ENCODE results near the gene HELQ.
A peak's percentile ranks its signal among the peaks of the same experiment; 100 is the strongest.

The HELQ gene

DNA sequence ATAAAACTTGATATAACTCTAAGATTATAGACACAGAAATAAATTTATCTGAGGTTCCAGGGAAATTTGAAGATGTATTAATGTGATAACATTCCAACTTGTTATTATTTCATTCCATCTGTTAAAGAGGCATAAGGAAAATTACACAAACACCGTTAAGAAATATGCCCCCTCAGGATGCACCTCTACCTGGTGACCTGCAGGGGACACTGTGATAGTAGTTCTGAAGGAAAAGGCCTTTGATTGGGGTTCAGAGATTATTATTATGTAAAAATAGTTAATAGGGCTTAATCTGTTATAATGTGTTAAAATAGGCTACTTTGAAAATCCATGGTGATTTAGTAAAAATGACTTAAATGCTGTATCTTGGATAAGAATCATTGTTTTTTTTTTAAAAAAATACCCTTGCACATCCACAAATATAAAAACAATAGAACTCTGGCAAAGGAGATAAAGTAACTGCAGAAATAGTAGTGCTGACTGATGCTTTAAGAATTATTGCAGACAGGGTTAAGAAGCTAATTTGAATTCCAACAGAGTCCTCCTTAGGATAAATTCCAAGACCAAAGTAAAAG, 35.3 kb upstream of the HELQ start:
- TF ChIP-seq Cebpa-rat (IDR thresholded peaks at IDR 0.05), result no peak
- peaks cover 0 to 2% (median 1%) of the 10 kb centered on the region in 10 experiments; a peak in 5 of 20 replicates for H3K4me1 ChIP-seq
- no peaks in the 10 kb centered on the region for H4K20me1 ChIP-seq

DNA sequence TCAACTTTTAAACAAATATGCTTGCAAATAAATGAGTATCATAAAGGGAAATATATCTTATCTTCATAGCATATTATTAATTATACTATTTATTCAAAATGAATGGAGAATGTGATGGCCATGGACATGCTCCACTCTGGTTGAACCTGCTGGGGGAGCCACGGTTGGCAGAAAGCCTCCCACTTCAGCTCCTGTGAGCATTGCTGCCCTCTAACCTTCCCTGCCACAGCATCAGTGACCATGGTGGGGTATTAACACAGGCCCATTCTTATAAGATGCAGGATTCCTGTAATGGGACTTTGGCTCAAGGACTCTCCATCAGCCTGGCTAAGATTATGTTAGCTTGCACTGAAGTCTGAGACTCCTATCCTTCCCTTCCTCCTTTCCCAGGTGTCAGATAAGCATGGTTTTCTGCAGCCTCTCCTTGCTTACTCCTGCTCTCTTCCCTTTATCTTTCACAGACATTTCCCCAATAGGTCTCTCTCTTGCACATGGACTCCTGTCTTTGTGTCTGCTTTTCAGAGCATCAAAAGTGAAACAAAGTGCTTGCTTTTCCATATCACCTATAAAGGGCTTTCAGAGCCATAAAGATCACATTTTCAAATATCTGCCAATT, 34.2 kb upstream of the HELQ start:
- H4K20me1 ChIP-seq, result no peaks in the 10 kb centered on the region
- H3K36me3 ChIP-seq, result no peaks in the 10 kb centered on the region
- H3K27me3 ChIP-seq, result no peaks in the 10 kb centered on the region
- TF ChIP-seq Cebpa-rat (IDR thresholded peaks at IDR 0.05), result no peak
- peaks cover 6 to 10% (median 8%) of the 10 kb centered on the region in 10 experiments; a peak in 17 of 20 replicates for H3K4me1 ChIP-seq
- no peak overlapping the region for H3K4me3 ChIP-seq
- no peaks in the 10 kb centered on the region for H3K9me3 ChIP-seq (replicated peaks in 1 of 11)
- H3K27ac ChIP-seq, result no peak overlapping the region
- no peak overlapping the region for H3K4me2 ChIP-seq
- H3K9ac ChIP-seq, result no peak overlapping the region

More for the DNA sequence above, 35.3 kb upstream of the HELQ start:
- Histone ChIP-seq H3K9me3 (replicated peaks in 1 of 11) (no peaks in the 10 kb centered on the region), H3K9ac (no peak overlapping the region), H3K36me3 (no peaks in the 10 kb centered on the region), H3K4me2 (no peak overlapping the region), H3K4me3 (no peak overlapping the region), H3K27me3 (no peaks in the 10 kb centered on the region), H3K27ac (no peak overlapping the region)

DNA sequence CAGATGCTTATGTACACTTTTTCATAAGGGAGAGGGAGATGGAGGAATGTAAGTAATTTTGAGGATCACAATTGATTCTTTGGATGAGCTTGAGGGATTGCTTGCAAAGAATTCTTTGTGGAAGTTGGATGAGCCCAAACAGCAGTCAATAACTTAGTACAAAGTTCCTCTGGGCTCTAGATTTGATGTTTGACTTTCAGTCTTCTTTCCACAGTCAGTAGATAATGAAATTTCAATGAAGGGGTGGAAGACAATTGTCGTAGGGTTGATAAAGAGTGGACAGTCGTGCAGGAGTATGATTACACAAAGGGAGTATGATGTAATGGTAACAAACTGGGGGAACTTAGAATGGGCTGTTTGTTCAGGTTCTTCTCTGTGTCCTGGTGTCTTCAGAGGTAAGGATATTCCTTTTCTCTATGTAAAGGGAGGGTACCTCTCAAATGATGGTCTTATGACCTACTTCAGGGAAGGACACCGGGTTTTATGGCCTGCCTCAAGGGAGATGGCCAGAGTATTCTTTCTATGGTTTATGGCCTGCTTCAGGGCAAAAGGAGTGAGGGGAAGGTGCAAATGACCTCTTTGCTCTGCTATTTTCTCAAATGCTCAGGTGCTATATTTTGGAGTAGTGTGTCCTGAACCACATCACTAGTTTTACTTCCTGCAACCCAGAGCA, 31.0 kb upstream of the HELQ start:
- no peak overlapping the region; a peak in 1 of 22 replicates for H3K4me2 ChIP-seq
- TF ChIP-seq Cebpa-rat (IDR thresholded peaks at IDR 0.05), result no peak

DNA sequence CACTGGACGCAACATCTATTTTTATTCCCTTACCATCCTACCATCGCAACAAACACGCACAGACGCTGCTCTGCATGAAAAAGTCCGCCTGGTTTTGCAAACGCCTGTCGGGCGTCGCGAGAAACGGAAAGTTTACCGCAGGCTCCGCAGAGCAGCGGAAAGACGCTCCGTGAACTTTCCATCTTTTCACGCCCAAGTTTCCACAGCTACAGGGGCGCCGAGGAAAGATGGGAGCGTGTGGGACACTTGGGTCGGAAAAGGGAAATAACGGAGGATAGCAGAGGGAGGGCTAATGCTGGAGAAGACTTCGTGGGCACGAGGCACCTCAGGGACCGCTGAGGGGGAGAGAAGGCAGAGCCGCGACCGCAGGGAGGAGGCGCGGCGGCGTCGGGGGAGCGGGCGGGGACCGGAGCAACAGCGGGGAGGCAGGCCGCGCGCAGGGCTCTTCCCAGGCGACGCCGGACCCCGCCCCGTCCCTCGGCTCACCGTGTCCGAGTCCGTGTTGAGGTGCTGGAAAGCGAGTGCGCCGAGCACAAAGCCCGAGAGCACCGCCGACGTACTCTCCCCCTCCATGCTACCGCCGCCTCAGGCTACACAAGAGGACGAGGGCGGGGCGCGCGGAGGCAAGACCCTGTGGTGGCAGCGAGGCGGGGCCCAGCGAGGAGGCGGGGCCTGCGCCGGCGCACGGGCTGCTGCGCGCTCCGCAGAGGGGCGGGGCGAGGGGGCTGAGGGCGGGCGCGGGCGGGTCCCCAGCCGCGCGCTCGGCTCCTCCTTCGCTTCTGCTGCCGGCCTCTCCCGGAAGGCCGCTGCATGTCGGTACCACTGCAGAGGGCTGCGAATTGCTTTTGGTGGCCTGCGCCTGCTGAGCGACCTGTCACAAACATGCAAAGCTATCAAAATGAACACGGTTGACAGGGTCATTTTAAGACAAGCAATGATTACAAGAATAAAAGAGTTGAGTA, 29.2 kb upstream of the HELQ start, which contains the start of gene ABRAXAS1:
Gene ABRAXAS1 (minus strand): TSS at position 601 of the 962 bp plus-strand sequence. CDS start 28 bp downstream, at position 573.
- no peak for TF ChIP-seq Cebpa-rat (IDR thresholded peaks at IDR 0.05)
- Histone ChIP-seq H3K9me3 (replicated peaks in 1 of 11) (no peaks in the 10 kb centered on the region), H3K27me3 (no peaks in the 10 kb centered on the region), H3K4me2 (peak within 1 kb of the TSS; percentile 76 to 95 (median 85)), H3K4me3 (peak within 1 kb of the TSS; percentile 64 to 88 (median 75)), H4K20me1 (no peaks in the 10 kb centered on the region), H3K4me1 (peaks cover 19 to 33% (median 27%) of the 10 kb centered on the region in 10 experiments), H3K27ac (peak within 1 kb of the TSS; percentile 16 to 93 (median 86); a peak in 21 of 22 replicates), H3K36me3 (peaks cover 7 to 34% (median 18%) of the 10 kb centered on the region in 11 experiments; a peak in 21 of 22 replicates), H3K9ac (peak within 1 kb of the TSS; percentile 78 to 90 (median 87))

More for the DNA sequence above, 31.0 kb upstream of the HELQ start:
- Histone ChIP-seq H3K4me3 (no peak overlapping the region), H3K9me3 (replicated peaks in 1 of 11) (no peaks in the 10 kb centered on the region), H3K36me3 (peaks cover 0 to 17% (median 3%) of the 10 kb centered on the region in 11 experiments; a peak in 9 of 22 replicates), H4K20me1 (no peaks in the 10 kb centered on the region), H3K9ac (no peak overlapping the region), H3K27ac (no peak overlapping the region), H3K4me1 (peaks cover 19 to 31% (median 27%) of the 10 kb centered on the region in 10 experiments), H3K27me3 (no peaks in the 10 kb centered on the region)

DNA sequence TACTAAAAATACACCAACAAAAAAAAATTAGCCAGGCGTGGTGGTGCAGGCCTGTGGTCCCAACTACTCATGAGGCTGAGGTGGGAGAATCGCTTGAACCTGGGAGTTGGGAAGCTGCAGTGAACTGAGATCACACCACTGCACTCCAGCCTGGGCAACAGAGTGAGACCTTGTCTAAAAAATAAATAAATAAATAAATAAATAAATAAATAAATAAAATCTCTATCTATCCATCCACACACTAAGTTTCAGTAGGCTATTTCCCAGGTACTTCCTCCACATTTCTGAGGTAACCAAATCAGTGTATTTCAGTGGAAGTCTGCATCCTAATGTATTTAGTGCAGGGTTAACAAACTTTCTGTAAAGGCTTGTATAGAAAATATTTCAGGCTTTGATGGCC, 18.3 kb upstream of the HELQ start:
- H3K27me3 ChIP-seq, result no peaks in the 10 kb centered on the region
- H4K20me1 ChIP-seq, result no peaks in the 10 kb centered on the region
- no peak overlapping the region for H3K4me3 ChIP-seq
- peaks cover 63 to 96% (median 76%) of the 10 kb centered on the region in 11 experiments for H3K36me3 ChIP-seq
- no peak overlapping the region for H3K9ac ChIP-seq
- no peak overlapping the region for H3K27ac ChIP-seq
- H3K4me1 ChIP-seq, result no peaks in the 10 kb centered on the region
- TF ChIP-seq Cebpa-rat (IDR thresholded peaks at IDR 0.05), result no peak
- no peaks in the 10 kb centered on the region for H3K9me3 ChIP-seq (replicated peaks in 1 of 11)
- H3K4me2 ChIP-seq, result no peak overlapping the region

DNA sequence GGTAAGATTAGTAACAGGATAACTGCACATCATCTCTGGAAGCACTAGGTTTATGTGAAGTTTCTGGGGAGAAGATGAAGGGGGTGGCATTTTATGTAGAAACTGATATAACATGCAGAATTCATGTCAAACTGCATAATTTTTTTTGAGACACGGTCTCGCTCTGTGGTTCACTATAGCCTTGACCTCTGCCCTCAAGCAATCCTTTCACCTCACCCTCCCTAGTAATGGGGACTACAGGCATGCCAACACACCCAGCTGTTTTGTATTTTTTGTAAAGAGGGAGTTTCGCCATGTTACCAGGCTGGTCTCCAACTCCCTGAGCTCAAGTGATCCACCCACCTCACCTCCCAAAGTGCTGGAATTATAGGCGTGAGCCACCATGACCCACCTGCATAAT, 17.8 kb upstream of the HELQ start:
- H3K27me3 ChIP-seq, result no peaks in the 10 kb centered on the region
- H3K36me3 ChIP-seq, result peaks cover 63 to 96% (median 75%) of the 10 kb centered on the region in 11 experiments
- H3K9me3 ChIP-seq (replicated peaks in 1 of 11), result no peaks in the 10 kb centered on the region
- no peak for TF ChIP-seq Cebpa-rat (IDR thresholded peaks at IDR 0.05)
- no peaks in the 10 kb centered on the region for H4K20me1 ChIP-seq
- no peak overlapping the region for H3K4me2 ChIP-seq
- H3K4me1 ChIP-seq, result no peaks in the 10 kb centered on the region
- H3K9ac ChIP-seq, result no peak overlapping the region
- H3K27ac ChIP-seq, result no peak overlapping the region
- H3K4me3 ChIP-seq, result no peak overlapping the region

DNA sequence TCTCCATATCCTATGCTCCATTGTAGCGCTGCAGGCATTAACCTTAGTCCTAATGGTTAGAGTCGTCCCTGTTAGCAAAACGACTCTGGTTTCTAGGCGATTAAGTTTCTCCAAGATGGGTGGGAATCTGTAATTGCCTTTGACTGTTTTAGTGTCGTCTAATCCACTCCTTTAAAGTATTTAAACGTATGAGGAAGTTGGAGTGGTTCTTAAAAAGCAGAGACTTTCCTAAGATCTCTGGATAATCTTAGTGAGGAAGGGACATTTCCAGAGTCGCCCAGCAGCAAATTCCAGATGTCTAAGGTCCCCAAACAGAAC, 520 bp upstream of the HELQ start:
- H3K4me3 ChIP-seq, result peak overlapping the region; percentile 69 to 88 (median 76)
- peak overlapping the region; percentile 87 to 97 (median 91) for H3K9ac ChIP-seq
- H4K20me1 ChIP-seq, result peaks cover 0 to 8% (median 0%) of the 10 kb centered on the region in 11 experiments; a peak in 2 of 22 replicates
- peak overlapping the region; percentile 76 to 95 (median 86) for H3K4me2 ChIP-seq
- peaks cover 54 to 72% (median 63%) of the 10 kb centered on the region in 11 experiments for H3K36me3 ChIP-seq
- TF ChIP-seq Cebpa-rat (IDR thresholded peaks at IDR 0.05), result no peak; a peak in 1 of 22 replicates
- no peaks in the 10 kb centered on the region for H3K9me3 ChIP-seq (replicated peaks in 1 of 11)
- peaks cover 26 to 54% (median 30%) of the 10 kb centered on the region in 10 experiments for H3K4me1 ChIP-seq
- no peaks in the 10 kb centered on the region for H3K27me3 ChIP-seq
- H3K27ac ChIP-seq, result peak overlapping the region; percentile 93 to 98 (median 95)

DNA sequence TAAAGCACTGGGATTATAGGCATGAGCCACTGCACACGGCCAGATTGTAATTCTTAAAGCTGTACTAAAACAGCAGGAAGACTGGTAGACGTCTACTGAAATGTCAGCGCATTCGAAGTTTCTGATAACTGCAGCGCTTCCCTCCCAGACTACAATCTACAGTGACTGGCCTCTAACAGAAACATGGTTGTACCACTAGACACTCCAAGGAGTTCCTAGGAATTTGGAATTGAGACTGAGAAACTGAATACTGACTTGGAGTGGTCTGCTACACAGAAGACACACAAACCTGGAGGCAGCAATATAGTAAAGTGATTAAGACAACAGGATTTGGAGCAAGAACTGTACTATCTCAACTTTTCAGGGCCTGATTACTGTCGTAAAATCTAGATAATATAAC, 937 bp downstream of the HELQ start:
- H3K9me3 ChIP-seq (replicated peaks in 1 of 11), result no peaks in the 10 kb centered on the region
- peaks cover 0 to 8% (median 0%) of the 10 kb centered on the region in 11 experiments; a peak in 2 of 22 replicates for H4K20me1 ChIP-seq
- H3K4me3 ChIP-seq, result peak overlapping the region; percentile 69 to 88 (median 76)
- peak overlapping the region; percentile 79 to 94 (median 83) for H3K4me2 ChIP-seq
- peaks cover 26 to 60% (median 30%) of the 10 kb centered on the region in 10 experiments for H3K4me1 ChIP-seq
- H3K27ac ChIP-seq, result peak overlapping the region; percentile 93 to 98 (median 95)
- H3K27me3 ChIP-seq, result no peaks in the 10 kb centered on the region
- H3K9ac ChIP-seq, result peak overlapping the region; percentile 87 to 97 (median 91)
- no peak for TF ChIP-seq Cebpa-rat (IDR thresholded peaks at IDR 0.05)
- peaks cover 40 to 65% (median 55%) of the 10 kb centered on the region in 11 experiments; a peak in 21 of 22 replicates for H3K36me3 ChIP-seq

Measured in BLaER1 treated with 17β-estradiol and CSF1 and Interleukin-3, amounts not matched to agents 10 nM and 100 nM (cell line).